Upper lobe of left lung (tissue), 4 donors: ENCODE measurements around the gene SLIT1.

Source experiments
- CTCF ChIP-seq, 6 experiments: fragments of 450-650 bp in 4 of 6; fragments of 200-600 bp in 2 of 6; sonication (generic) in 2 of 6; IDR thresholded peaks; one replicate each; pipeline ENCODE4 v1.5.1; 2016 to 2019; ENCODE audit warnings: antibody characterized with exemption in 6 of 6
- POLR2A ChIP-seq, 4 donors: fragments of 450-650 bp; IDR thresholded peaks; one replicate each; pipeline ENCODE4 v1.5.1; 2016 to 2017; ENCODE audit warnings: antibody characterized with exemption in 4 of 4, mild to moderate bottlenecking in 2 of 4
- POLR2AphosphoS5 ChIP-seq, 2 donors: sonication (generic); formaldehyde crosslinking; IDR thresholded peaks; one replicate each; pipeline ENCODE4 v1.5.1; 2017; ENCODE audit warnings: antibody characterized with exemption in 2 of 2

- TF ChIP-seq POLR2A (IDR thresholded peaks at IDR 0.05) (no peak), CTCF (IDR thresholded peaks at IDR 0.05) (no peak), POLR2AphosphoS5 (IDR thresholded peaks at IDR 0.05) (no peak)
Measured at GRCh38 chr10:97127509-97127908, 58.2 kb downstream of the SLIT1 start.
